ENCODE data around the gene NPHP4.
A peak's percentile ranks its signal among the peaks of the same experiment; 100 is the strongest.
"Not testable (repeated sequence)": the region's sequence is repeated elsewhere in the genome, so short reads cannot be mapped to it uniquely, and the experiment has no call there.

The NPHP4 gene

DNA sequence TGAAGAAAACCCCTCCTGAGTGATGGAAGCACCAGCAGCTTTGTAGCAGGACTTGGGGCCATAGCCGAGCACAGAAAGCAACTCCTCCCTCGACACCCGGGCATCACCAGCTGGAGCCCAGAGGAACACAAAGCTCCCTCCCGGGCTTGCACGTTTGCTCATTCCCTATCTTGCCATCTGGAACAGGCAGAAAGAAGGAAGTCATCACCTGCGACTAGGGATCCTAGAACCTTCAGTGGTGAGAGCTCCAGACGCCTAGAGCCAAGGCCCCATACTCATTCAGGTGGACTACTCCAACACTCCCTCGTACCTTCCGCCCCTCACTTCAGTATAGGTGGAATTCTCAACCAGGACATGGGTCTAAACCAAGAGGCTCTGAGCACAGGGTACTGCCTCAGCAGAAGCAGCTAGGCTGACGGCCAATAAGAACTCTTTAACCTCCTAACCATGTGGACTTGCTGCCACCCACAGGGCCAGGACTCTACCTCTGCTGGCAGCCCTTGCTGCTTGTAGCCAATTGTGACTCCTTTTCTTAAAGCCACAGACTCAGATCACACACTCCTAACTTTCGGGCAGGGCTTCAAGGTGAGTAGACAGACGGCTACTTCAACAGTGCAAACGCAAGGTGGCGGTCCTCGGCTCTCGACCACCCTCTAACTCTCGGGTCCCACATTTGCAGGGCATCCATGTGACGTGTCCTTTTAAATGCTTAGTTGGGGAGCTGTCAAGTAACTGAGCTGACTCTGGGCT, 65.4 kb downstream of the NPHP4 start:
- no peak for DNase-seq

DNA sequence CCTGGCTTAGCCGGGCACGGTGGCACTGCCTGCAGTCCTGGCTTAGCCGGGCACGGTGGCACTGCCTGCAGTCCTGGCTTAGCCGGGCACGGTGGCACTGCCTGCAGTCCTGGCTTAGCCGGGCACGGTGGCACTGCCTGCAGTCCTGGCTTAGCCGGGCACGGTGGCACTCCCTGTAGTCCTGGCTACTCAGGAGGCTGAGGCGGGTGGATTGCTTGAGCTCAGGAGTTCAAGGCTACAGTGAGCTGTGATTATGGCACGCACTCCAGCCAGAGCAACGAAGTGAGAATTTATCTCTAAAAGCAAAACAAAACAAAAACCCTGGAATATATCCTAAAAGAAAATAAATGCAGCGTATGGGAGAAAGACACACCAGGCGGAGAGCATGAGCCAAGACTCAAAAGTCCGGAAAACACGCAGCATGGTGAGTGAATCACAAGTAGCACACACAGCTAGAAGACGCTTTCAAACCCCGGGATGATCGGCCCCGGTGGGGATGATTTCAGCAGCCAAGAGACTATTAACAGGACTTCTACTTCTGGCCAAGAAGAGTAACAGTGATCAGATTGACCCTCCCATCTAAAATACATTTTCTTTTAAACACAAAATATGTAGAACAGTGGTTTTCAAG, 69.4 kb downstream of the NPHP4 start:
- DNase-seq, result not testable (repeated sequence)

DNA sequence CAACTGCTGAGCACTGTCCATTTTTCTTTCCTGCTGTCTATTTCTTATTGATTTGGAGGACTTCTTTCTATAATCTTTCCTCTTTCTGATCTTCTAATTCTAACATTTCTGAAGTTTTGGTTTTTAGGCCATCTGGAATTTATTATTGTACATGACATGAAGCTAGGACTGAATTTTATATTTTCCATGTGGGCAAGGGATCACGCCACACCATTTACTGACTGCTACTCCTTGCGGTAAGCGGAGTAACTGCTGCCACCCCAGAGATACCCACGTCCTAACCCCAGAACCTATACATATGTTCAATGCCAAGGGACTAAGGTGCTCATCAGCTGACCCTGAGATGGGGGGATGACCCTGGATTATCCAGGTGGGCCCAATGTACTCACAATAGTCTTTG, 70.6 kb downstream of the NPHP4 start:
- DNase-seq, result no peak

DNA sequence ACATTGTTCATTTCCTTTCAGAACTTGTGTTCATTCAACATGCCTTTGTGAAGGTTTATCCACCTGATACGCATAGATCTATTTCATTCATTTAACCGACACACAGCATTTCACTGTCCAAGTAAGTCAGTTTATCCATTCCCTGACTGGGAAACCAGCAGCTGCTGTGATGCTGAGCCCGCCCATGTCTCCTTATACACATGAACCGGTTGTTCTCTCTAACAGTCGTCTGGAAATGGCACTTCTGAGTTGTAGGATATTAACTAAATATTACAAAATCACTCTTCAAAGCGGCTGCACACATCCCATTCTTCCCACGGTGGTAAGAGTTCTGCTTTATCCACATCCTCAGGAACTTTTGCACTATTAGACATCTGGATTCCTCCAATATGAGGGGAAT, 71.1 kb downstream of the NPHP4 start:
- DNase-seq, result no peak

DNA sequence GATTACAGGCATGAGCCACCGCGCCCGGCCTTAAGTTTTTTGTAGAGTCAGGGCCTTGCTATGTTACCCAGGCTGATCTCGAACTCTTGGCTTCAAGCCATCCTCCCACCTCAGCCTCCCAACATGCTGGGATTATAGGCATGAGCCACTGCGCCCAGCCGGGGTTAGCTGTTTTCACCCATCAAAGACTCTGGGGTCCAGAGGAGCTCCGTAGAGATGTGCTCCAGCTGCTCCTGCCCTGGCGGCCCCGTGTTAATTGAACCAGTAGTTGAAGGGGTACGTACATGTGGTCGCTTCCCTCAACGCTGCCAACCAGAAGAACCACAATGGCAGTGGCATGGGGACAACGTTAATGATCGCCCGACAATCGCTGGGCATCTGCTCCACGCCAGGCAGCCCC, 72.0 kb downstream of the NPHP4 start:
- DNase-seq, result no peak

DNA sequence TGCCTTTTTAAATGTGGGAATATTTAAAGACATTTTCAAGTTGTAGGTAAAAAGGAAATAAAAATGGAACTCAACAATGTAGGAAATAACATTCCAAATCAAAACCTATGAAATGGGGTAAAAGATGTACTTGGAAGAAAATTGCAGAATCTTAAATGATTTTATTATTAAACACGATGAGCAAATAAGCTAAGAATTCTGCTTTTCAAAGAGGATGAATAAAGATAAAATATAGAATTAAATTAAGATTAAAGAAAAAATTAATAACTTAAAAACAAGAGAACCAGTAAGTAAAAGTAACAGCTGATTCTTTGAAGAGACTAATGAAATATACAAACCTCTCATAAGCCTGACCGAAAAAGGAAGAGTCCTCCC, 74.0 kb downstream of the NPHP4 start:
- DNase-seq, result no peak

DNA sequence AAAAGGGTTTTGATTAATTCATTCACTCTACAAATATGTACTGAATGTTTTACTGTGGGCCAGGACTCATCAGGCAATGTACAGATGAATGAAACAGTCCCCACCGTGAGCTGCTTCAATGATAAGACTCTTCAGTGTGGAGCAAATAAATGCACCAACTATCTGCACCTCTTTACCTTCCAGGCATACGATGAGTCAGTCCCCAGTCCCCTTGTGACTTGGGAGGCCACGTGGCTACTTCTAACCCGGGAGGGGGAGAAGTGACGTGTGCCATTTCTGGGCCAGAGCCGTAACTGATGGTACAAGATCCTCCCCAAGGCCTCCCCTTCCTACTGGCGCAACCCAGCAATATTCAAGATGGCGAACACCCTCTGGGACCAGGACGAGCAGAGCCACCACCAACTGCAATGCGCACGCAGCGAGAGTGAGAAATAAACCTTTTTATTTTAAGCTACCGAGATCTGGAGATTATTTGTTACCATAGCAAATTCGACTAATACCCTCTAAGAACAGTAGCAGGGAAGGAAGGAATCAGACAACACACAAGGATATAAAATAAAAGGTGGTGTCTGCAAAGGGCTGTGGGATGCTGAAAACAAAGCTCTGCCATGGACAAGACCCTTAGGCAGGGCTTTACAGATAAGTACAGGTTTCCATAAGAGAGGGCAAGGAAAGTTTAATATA, 74.5 kb downstream of the NPHP4 start:
- no peak for DNase-seq

DNA sequence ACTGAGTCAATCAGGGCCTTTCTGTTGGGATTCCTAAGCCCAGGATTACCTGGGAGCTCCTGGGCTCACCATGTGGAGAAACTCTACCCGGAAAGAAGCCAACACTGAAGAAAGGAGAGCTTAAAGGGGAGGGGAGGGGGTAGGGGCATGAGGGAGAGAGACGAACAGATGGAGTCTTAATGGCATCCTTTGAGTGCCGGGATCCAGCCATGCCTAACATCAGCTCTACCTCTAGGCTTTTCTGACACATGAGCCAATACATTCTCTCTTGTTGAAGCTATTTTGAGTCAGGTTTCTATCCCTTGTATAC, 75.0 kb downstream of the NPHP4 start:
- DNase-seq, result no peak

DNA sequence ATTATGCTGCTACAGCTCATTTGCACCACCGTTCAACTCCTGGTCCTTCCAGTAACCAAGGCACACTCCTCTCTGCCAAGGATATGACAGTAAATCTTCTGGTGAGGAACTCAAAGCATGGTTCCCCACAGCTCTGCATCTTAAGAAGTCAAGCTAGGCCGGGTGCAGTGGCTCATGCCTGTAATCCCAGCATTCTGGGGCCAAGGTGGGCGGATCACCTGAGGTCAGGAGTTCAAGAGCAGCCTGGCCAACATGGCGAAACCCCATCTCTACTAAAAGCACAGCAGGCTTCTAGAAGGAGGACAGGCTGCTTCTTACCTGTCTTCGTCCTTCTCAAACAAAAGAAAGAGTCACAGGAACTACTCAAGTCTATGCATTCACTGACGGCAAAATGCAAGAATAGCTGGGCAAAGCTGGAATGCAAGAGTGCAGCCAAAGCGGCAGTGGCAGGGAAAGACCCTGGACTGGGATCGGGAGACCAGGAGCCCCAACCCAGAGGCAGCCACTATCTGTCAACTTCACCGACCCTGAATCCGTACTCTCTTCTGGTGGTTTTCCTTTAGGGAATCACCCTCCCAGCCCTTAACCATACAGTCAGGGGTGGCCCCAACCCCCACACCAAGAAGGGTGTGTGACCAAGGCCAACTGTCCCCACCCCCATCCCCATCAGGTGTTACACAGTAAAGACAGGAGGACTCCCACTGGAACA, 75.5 kb downstream of the NPHP4 start:
- DNase-seq, result no peak

DNA sequence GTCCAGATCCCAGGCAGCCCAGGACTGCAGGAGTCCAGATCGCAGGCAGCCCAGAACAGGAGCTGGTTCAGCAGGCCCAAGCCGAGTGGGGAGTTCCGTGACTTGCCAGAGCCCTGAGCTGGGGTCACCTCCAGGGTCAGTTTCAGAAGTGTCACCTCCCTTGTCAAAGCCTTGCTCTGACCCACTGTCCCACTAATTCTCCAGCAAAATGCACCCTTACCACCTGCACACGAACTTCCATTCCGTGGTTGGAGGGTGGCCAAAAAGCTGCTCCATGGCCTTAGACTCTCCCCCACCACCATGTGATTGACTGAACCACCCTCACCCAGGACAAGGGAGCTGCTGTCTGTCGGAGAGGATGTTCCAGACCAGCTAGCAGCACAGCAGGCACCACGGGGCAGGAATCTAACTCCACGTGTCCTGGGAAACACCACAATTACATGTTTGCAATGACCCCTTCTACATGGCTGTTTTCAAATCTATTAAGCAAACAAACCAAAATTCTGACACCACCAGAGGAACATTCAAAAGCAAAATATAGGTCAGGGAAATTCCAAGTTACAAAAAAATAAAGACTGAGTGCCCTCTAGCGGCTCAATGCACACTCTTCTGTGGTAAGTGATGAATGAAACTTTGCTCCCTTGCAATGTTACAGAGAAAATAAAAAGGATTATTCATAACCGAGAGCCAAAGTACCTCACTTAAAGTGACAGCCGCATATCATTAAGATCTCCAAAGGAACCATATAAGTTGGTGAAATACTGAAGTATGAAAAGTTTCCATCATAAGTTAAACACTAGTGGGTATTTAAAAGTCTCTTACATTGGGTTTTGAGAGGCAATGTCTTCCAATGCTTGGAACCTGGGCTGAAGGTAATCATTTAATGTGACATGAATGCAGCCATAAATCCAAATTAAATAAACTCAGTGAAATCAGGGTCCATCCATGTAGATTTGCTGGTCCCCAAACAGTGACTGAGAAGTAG, 76.3 kb downstream of the NPHP4 start:
- DNase-seq, result peak; percentile 23

DNA sequence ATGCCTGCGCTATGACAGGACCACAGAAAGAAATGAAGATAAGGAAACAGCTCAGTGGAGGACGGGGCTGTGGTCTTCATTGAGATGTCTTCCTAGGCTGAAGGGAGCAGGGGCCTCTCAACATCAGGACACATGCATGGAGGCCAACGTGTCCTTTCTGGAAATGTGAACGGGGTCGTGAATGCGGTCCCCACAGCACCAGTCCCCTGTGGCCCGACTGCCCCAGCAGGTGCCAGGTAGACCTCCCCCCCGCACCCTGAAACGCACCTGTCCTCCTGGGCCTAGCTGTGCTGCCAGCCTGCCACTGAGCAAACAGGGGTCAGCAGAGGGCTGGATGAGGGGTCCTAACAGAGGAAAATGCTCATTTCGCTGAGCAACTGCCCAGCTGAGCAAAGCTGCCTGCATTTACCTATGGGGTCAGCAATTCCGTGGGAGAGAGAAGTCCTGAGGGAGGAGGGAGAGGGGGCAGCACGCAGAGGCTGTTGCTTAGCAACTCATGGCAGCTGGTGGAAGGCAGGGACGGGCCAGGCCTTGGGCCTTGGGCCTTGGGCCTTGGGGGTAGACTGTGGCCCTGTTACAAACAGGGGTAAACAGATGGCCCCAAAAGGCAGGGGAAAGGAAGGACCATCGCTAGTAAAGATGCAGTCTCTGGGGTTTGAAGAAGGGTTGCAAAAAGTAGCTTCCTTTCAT, 77.4 kb downstream of the NPHP4 start:
- no peak for DNase-seq

DNA sequence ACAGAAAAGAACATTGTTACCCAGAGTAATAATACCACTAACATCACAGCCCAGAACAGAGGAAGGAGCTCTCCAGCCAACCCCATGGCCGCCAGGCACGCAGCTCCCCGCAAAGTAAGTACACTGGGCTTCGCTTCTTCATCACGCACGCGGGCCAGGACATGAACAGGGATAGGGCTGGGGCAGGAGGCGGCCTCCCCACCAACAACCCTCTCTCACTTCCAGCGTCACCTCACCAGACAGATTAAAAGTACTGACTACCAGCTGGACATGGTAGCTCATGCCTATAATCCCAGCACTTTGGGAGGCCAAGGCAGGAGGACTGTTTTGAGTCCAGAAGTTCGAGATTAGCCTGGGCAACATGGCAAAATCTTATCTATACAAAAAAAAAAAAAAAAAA, 78.3 kb downstream of the NPHP4 start:
- DNase-seq, result no peak

DNA sequence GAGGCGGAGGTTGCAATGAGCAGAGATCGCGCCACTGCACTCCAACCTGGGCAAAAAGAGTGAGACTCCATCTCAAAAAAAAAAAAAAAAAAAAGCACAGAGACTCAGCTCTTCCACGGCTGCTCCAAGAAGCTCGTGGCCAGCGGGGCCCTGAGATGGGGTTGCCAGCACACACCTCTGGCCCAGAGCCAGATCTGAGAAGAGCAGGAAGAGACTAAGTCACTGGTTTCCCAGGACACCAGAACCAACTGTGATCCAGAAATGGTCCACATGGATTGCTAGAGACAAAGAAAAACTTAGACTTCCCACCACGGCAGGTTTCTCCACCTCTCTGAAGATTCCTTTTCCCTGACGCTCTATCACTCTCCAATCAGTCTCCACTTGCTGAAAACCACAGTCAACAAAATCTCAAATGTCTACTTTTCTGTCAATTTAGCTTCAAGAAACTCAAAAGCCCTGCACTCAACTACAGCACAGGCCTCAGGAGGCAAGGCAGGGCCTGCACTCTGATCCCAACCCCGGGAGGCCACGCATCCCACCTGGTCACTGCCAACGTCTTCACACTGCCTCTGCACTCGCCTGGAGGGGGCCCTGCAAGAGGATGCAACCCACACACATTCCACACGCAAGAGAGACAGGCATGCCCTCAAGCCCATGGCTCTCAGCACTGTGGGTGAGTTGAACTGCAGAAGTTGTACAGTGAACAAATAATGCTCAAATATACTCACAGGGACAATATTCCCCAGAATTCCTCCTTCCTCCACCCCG, 79.0 kb downstream of the NPHP4 start:
- DNase-seq, result no peak

DNA sequence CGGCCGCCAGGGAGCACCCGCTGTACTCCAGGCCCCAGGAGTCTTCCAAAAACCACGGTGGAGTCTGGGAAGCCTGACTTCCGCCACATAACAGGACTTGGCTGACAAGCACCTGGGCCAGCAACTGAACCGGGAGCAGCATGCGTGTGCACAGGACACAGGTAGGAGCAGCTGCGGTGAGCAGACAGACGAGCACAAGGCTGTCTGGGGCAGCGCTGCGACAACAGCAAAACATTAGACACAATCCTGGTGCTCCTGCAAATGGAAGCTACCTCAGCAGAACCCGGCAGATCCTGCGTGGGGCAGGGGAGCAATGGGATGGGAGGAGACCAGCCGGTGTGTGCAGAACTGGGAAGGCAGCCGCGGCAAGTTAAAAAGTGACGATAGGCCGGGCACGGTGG, 80.4 kb downstream of the NPHP4 start:
- DNase-seq, result no peak

DNA sequence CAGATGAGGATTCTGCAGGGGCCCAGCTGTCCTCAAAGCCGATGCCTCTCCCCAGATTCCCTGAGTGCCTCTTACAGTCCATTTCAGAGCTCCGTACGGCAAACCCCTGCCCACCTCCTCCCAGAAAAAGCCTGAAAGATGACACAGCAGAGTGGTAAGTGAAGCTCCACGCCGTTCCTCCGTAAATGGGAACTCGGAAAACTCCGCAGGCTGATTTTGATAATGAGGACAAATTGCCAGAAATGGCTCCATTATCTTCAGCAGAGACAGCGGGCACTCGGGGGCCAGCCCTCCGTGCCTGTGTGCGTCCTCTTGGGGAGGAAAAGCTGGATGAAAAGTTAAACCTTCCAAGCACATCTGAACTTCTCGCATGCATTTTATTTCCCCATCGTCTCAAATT, 81.1 kb downstream of the NPHP4 start:
- no peak for DNase-seq

DNA sequence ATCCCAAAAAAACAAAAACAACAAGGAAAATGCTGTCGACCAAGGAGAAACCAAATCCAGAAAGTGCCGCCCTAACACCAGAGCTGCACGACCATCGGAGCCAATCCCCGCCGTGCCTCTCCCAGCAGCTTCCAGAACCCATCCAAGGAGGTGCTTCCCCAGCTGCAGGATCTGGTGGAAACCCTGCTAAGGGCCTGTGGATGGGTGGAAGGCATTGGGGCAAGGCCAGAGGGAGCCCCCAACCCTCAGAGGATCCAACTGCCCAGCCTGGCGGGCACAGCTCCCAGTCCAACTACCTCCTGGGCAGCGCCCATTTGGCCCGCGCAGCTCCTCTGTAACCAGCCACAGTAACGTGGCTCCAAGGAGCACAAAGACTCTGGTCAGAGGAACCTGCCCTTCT, 81.6 kb downstream of the NPHP4 start:
- DNase-seq, result no peak

DNA sequence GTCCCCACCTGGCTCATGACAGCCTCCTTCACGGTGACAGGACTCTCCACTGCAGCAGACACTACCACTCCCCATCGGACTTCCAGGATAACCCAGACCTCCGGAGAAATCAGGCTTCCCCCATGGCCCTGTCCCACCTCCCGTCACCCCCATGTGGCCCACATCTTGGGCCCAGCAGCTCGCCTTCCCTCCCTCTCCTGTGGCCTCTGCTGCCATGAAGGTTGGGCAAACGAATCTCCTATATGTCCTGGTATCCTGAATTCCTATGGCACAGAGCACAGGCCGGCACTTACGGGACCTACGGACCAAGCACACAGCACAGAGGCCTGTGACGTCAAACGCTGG, 82.0 kb downstream of the NPHP4 start:
- DNase-seq, result no peak

DNA sequence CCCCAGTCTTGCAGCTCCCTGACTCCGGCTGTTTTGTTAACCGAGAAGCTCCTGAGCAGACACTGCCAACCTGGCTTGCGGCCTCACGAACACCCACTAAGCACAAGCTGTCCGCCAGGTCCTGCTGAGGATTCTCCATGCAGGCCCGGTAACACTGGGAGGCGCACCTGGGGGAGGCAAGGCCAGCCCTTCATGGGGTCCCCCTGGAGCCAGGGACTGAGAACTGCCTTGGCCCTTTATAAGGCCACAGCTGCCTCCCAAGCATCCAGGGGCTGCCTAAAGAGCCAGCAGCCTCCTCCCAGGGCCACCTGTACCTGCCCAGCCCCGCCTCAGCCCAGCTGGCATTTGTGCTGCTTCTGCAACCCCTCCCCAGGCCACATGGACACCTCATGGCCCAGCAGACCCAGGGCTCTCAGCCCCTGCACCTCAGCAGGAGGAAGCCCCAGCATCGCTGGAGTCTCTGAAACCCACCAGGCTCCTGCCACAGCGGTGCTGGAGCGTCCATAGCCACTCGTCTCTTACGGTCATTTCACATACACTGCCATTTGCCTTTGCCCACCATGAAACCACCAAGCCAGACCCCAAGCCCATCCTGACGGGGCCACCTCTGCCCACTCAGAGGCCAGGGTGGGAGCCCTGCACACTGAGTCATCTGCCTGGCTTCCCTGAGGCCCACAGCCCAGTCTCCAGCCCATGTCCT, 82.5 kb downstream of the NPHP4 start:
- no peak for DNase-seq

DNA sequence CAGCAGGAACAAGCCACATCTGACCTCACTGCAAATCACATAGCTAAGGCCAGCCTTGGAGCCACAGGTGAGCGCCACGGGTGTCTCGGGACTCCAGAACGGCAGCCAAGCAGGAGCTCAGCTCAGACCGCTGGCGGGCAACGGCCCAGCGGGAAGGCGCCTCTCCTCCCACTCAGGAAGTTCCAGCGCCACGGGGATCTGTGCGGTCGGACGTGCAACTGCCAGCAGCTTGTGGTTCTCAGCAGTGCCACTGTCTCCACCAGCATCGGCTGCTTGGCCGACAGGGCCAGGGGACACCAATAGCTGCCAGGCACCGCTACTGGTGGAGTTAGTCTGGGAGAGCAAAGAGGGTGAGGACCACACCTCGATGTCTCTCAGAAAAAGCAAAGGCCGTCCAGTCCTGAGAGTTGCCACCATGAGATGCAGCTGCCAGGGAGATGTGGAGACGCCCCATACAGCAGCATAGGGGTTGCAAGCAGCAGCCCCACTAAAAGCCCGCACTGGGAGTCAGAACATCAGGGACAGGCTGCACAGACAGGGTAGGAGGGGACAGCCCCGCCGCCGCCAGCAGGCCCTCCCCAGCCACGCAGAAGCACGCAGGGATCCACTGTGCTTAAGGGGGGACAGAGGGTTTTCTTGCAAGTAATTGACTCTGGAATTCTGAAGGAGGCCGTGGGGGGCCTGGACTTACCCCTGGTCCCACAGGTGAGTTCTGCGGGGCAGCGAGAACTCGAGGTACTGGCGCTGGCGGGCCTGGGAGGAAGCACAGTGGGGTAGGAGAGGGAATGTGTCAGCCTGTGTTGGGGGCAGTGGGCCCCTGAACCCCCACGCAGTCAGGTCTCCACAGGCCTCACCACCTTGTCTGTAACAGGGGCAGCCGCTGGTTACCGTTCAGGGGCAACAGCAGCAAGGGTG, 83.5 kb downstream of the NPHP4 start:
- DNase-seq, result no peak

DNA sequence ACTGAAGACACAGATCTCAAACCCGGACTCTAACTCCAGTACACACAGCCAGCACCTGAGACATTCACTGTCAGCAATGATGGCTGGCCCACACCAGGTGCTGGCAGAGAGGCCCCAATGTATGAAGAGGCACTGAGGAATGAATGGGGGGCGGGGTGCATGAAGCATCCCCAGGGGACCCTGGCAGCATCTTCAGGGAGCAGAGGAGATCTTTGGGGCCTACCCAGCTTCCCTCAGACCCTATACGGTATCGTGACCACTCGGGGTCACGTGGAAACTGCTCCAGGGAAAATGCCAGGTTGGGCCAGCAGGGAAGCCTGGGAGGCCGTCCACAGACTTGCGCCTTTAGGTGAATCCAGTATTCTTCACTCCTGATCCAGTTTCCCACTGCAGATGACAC, 84.3 kb downstream of the NPHP4 start:
- DNase-seq, result no peak
